ENCODE measurements around the gene SLC25A39.
"Not testable (repeated sequence)": the region's sequence is repeated elsewhere in the genome, so short reads cannot be mapped to it uniquely, and the experiment has no call there.

Gene SLC25A39, protein sequence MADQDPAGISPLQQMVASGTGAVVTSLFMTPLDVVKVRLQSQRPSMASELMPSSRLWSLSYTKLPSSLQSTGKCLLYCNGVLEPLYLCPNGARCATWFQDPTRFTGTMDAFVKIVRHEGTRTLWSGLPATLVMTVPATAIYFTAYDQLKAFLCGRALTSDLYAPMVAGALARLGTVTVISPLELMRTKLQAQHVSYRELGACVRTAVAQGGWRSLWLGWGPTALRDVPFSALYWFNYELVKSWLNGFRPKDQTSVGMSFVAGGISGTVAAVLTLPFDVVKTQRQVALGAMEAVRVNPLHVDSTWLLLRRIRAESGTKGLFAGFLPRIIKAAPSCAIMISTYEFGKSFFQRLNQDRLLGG

DNA sequence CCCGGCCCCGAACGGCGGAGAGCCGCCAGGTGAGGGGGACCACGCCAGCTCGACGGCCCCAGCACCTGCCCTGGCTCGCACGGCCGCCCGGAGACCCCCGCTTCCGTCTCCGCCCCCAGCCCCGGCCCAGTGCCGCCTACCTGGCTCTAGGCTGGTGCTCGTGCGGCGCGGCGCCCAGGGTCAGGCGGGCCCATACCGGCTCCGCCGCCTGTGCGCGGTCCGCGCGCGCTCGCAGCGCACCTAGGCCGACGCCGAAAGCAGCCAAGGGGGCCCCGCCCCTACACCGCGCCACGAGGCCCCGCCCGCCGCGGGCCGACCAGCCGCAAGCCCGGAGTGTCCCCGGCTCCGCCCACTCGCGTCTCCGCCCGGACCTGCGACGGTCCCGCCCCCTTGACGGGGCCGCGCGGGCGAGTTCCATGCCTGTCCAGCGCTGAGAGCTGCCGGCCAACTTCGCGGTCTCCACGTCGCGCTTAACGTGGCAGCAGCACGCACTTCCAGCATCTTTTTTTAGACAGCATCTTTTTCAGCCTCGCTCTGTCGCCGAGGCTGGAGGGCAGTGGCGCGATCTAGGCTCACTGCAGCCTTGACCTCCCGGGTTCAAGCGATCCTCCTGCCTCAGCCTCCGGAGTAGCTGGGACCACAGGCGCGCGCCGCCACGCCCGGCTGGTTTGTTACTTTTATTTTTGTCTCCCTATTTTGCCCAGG is at the start of gene SLC25A39:
TSS of gene SLC25A39 (minus strand) at position 253 of the 705 bp plus-strand sequence. CDS start 1,261 bp downstream, outside the sequence.
- DNase-seq = peak; percentile 96

DNA sequence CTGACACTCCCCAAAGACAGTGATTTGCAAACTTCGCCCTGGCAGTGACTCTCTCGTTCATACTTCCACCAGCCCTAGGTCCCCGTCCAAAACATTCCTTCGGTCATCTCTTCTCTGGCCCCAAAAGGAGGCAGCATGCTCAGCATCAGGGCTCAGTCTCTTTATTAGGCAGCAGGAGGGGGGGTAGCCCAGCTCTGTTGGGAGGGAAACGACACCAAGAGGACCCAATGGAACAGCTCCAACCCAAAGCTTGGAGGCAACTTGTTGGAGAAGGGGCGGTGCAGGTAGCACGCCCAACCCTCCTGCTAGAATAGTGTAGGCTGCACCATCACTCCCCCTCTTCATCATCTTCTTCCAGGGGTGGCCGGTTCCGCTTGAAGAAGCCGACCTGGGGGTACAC is 47.4 kb upstream of the SLC25A39 start:
- no peak for DNase-seq

DNA sequence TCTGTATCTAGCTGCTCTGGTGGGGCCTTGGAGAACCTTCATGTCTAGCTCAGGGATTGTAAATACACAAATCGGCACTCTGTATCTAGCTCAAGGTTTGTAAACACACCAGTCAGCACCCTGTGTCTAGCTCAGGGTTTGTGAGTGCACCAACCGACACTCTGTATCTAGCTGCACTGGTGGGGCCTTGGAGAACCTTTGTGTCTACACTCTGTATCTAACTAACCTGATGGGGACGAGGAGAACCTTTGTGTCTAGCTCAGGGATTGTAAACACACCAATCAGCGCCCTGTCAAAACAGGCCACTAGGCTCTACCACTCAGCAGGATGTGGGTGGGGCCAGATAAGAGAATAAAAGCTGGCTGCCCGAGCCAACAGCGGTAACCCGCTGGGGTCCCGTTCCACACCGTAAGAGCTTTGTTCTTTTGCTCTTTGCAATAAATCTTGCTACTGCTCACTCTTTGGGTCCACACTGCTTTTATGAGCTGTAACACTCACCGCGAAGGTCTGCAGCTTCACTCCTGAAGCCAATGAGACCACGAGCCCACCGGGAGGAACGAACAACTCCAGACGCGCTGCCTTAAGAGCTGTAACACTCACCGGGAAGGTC is 44.9 kb upstream of the SLC25A39 start:
- peak; percentile 36 for DNase-seq

DNA sequence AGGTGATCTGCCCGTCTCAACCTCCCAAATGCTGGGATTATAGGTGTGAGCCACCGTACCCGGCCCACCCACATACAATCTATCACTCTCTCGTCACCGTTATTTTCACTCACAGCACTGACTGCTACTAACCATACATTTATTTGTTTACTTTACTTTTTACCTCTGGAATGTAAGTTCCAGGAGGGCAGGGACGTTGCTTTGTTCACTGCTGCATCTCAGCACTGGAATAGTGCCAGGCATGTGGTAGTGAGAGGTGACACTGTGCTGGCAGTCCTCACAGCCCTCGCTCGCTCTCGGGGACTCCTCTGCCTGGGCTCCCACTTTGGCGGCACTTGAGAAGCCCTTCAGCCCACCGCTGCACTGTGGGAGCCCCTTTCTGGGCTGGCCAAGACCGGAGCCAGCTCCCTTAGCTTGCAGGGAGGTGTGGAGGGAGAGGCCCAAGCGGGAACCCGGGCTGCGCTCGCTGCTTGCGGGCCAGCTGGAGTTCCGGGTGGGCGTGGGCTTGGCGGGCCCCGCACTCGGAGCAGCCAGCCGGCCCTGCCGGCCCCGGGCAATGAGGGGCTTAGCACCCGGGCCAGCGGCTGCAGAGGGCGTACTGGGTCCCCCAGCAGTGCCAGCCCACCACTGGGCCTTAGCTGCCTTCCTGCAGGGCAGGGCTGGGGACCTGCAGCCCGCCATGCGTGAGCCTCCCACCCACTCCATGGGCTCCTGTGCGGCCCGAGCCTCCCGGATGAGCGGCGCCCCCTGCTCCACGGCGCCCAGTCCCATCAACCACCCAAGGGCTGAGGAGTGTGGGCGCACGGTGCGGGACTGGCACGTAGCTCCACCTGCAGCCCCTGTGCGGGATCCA is 44.0 kb upstream of the SLC25A39 start:
- DNase-seq = not testable (repeated sequence)

DNA sequence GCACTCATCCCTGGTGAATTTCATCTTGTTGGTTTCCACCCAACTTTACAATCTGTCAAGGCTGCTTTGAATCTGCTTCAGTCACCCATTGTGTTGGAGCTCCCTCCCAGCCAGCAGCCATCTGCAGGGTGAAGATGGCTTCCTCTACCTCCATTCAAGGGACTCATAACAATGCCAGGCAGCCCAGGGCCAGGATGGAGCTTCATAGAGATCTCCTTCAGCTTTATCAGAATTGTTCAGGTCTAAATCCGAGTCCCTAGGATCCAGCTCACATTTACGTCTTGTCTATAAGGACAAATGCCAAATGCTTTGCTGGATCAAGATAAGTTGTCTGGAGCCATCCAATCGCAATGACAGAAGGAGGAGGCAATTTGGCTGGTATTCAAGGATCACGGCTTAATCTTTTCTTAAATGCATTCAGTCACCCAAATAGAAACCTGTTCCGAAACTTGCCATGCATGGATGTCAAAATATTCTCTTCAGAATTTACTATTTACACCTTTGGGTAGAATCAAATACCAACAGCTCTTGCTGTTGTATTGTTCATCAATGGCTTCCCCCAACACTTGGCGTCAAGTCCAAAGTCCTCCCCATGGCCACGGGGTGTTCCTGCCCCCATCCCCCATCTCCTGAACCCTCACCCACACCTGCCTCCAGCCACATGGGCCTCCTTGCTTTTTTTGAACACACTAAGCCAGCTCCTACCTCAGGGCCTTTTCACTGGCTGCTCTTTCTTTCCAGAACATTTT is 42.8 kb upstream of the SLC25A39 start:
- DNase-seq = no peak

DNA sequence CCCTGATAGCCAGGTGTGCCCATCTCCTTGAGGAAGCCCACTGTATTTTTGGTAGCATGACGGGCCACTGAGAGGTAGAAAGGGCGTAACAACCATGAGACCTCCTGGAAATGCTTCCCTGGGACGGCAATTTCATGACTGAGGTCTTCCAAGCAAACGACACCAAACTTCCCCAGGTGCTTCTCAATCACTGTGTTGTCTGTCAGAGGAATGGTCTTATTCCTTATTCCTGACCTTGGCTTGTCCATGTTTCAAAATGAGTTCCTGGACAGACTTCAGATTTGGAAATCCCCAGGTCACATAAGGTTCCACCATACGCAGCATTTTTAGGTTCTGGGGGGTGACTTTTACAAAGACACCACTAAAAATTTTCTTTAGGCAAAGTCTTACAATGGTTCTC is 40.4 kb upstream of the SLC25A39 start:
- DNase-seq = not testable (repeated sequence)

DNA sequence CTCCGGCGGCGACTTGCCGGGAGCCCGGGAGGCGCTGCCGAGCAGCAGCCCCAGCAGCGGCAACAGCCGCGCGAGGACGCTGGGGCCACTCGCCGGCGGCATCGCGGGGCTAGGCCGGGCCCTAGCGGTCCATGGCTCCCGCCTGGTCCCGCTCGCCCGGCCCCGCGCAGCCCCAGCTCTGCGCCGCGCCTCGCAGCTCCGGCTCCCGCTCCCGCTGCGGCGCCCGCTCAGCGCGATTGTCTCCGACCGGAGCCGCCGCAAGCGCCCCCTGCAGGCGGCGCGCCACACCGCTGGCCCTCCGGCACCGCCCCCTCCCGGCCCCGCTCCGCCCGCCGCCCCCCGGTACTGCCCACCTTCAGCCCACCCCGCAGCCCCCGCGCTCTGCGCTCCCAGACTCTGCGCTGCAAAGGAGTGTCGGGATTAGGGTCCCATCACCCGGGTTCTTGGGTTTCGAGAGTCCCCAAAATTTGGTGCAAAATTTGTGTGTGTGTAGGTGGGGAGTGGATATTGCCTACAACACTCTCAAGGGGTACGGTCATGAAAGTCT is 39.1 kb upstream of the SLC25A39 start, which contains the start of gene FAM171A2:
TSS of gene FAM171A2 (minus strand) at position 241 of the 547 bp plus-strand sequence. CDS start at position 102, 139 bp downstream.
- DNase-seq = peak; percentile 70

DNA sequence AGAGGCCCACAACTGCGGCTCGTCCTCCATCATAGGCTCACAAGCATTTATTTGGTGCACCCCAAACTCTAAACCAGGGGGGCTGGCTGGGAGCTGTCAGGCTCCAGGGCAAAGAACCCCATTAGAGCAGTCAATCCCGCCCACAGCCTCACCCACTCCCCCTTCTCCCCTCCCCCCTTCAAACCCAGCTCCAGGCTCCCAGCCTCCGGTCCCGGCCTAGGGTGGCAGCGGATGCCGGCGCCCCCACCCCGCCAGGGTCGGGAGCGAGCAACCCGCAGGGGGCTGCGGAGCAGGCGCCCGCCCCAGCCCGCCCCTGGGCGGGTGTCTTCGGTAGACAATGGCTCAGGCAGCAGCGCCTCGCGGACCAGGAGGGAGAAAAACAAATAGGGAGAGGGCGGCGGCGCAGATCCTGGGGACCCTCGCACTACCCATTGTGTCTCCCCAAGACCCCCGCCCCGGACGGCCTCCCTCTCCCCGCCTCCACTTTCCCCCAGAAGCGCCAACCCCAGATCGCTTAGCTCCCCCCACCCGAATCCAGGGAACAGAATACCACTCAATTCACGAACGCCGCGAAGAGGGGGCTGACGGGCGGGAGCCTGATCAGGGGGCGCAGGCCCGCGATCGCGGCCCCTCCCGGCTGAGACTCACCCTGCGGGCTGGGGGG is 38.5 kb upstream of the SLC25A39 start:
- DNase-seq = no peak

DNA sequence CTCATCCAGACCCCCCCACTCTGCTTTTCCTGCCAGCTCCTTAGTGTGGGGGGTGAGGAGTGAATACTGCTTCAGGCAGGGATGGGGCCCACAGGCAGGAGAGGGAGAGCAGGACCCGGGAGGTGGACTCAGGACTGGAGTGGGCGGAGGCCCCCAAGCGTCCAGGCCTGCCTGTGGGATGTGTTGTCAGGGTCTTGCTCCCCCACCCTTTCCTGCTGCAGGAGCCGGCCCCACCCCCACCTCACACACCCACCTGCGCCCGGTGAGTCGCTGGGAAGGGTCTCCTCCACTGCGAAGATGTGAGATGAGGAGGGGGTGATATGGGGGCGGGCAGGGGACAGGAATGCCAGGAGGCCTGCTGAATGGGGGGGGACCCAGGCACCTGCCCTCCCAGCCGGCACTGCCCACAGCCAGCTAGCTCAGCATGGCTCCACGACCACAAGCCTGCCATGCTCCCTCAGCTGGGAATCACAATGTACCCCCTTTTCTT is 37.9 kb upstream of the SLC25A39 start:
- DNase-seq = no peak

DNA sequence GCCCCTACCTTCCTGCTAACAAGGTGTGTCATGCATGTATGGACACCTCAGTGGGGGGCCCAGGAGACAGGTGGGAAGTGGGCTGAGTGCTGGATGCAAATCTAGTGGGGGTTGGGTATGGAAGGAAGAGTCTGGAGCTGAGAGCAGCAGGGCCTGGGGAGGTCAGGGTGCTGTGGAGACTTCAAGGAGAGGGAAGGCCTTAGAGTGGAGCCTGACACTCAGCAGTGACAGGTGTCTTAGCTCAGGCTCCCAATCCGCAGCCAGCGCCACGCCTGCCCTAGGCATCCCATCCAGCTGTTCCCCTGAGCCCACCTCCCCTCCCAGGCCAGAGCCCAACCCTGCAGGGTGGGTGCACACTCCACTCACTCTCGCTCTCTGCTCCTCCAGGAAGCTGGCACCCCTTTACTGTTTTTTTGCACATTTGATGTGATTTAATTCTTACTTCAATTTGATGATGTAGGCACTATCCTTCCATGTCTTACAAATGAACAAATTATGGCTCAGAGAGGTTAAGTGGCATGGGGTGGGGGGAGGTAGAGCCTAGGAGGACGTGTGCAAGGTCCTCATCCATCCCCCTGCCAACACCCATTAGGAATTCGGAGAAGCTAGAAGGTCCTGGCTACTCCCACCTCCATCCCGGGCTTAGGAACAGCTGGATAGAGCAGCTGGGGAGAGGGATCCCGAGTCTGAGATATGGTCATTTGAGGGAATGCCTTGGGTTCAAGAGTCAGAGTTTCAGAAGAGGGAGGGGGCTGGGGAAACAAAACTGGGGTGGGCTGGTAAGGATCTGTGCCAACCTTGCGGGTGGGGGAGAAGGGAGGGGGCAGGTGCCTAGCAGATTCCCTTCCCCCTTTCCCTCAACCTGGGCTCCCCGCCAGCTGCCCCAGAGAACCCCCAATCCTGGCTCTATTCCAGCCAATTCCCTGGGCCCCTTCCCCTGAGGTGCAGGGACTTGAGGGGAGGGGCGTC is 37.0 kb upstream of the SLC25A39 start:
- DNase-seq = no peak

DNA sequence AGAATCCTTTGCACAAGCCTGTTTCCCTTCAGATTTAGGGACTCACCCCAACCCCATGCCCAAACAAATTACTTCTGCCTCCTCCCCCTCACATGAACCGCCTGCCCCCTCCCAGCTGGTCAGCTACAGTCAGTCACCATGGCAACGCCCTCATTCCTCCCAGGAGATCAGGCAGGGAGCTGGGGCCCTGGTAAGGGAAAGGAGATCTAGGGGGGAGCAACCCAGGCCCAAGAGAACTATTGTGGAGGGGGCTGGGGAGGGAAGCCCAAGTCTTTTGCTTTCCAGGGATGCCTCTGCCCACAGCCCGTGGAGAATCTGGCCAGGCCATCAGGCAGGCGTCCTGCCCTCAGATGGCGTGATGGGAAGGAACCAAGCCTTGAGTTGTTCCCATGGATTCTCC is 36.2 kb upstream of the SLC25A39 start:
- no peak for DNase-seq

DNA sequence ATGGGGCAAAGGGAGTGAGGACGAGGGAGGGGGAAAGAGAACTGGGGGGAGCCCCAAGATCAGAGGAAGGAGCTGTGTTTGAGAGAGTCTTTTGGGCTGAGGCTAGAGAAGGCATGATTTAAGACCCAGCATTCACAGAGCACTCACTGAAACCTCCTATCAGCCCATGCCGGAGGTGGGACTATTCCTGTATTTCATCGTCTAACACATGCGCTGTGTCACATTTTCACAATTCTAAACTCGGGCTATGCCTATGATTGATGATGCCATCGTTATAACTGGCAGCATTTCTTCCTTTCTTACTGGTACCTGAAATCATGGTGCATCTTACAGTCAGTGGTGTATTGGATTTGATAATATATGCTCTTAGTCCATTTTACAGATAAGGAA is 35.5 kb upstream of the SLC25A39 start:
- DNase-seq = no peak

DNA sequence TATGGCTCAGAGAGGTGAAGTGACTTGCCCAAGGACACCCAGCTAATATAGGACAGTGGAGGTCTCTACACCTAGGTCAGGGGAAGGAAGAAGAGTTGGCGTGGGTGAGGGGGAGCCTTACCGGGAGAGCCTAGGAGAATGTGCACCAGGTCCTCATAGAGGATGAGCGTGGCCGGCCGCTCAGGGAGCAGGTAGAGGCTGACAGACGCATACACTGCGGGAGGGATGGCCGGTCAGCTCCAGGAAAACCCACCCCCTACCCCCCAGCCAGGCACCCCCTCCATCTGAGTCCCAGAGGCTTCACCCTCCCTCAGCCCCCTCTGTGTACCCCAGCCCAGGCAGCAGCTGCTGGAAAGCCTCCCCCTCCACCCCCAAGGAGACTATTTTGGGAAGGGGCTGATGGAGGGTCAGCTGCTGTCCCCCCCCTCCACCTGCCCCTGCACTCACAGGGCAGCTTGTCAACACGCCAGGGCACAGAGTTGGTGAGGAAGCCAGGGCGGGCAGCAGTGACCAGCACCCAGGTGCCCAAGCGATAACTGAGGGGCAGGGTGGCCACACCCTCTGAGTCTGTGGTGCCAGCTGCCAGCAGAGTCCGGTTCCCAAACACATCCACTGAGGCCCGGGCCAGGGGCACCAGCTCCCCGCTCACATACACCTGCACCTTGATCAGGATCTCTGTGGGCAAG is 35.0 kb upstream of the SLC25A39 start:
- DNase-seq = no peak

DNA sequence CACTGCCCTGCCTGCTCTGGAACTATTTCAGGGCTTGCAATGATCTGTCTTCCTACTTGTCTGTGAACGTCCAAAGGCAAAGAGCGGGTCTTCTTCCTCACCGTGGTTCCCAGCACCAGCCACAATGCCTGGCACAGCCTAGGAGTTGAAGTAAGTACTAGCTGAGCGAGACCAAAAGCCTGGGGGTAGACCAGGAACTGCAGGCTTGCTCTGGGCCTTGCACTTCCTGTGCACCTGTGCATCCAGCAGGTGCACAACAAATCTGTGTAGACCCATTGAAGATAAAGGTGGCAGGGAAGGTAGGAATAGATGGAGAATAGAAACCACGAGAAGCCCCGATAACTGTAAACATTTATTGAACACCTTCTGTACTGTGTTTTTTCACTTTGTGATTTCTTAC is 34.4 kb upstream of the SLC25A39 start:
- DNase-seq = no peak

DNA sequence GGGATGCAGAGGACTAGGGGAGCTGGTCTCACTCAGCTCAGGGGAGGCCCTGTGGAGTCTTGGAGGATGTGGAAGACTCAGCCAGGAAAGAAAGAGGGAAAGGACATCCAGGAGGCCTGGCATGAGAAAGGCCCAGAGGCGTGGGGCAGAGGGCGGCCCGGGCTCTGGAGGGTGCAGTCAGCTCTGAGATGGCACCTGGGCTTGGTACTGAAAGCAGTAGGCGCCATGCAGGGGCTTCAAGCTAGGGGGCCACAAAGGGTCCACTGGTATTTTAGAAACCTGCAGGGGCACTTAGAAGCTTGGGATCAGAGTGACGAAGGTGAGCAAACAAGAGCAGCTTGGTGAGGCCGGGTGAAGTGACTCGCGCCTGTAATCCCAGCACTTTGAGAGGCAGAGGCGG is 33.4 kb upstream of the SLC25A39 start:
- no peak for DNase-seq

DNA sequence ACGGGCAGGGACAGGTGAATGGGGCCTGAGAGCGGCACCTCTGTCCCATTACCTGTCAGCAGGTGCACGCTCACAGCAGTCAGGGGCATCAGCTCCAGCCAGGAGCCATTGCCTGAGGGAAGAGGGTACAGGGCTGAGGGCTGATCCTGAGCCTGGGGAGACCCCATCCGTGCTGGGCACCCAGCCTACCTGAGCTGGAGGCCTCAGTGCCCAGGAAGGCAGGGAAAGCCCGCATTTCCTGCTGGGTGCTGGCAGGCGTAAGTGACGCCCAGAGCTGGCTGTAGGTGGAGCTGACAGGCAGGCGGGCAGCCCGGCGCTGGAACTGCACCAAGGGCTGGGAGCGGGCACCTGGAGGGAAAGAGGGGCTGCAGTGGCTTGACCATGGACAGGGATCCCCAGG is 31.6 kb upstream of the SLC25A39 start:
- DNase-seq = no peak

DNA sequence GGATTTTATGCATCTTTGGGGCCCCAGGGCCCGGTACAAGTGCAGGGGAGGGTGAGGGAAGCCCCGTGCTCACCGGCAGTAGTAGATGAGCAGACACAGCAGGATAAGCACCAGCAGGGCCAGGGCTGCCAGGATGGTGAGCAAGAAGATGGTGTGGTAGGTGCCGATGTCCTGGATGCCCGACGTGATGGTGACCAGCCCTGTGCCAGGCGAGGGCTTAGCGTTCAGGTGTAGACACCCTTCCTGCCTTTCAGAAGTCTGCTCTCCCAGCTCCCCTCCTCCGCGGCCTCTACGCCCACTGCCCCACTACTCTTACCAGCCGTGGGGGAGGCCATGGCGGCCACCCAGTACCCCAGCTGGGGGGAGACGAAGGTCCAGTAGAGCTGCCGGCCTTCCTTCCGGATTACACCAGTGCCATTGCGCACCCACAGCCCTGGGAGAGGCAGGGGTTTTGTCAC is 31.0 kb upstream of the SLC25A39 start:
- no peak for DNase-seq

DNA sequence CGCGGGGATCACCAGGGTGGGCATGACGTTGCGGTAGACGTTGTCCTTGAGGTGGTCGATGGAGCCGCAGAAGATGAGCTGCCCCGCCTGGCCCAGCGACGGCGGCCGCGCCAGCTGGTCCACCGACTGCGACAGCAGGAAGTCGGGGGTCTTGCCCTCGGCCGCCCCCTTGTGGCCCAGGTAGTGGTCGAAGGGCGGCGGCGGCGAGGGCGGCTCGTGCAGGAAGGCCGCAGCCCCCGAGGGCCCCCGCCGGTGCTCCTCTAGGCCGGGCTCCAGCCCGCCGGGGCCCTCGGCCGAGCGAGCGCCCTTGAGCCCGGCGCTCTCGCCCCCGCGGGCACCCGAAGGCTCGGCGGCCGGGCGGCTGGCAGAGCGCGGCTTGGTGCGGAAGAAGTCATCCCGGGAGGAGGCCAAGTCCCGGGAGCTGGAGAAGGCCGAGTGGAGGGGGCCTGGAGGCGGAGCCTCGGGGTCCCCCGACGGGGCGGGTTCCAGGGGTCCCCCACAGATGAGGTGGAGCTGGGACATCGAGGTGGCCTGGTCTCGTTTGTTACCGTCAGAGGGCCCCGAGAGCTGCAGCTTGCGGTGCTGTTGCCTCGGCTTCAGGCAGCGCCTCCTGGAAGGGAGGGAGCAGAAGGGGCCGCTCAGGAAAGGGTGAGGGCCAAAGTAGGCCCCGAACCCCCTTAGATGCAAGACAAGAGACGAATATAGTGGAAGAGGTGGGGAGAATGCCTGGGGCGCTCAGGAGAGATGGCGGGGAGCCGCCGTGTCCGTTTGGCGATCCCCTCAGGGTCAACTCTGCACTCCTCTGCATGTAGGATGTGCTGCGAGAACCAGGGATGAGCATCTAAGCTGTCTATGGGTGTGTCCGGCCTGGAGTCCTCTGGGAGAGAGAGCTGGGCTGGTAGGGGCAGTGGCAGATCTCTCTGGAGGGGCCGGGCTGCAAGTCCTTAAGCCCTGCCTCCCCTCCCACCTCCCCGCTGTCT is 30.2 kb upstream of the SLC25A39 start:
- peak; percentile 64 for DNase-seq
